GM18870 (cell line): ENCODE measurements around the gene BCL11B.

Experiments
- ATAC-seq: cut with Tn5 transposase; IDR thresholded peaks from one replicate; pipeline ENCODE4 v1.9.1; 2021; ENCODE audit warnings: moderate library complexity; ENCODE audit not compliant: unreplicated experiment

The BCL11B gene

DNA sequence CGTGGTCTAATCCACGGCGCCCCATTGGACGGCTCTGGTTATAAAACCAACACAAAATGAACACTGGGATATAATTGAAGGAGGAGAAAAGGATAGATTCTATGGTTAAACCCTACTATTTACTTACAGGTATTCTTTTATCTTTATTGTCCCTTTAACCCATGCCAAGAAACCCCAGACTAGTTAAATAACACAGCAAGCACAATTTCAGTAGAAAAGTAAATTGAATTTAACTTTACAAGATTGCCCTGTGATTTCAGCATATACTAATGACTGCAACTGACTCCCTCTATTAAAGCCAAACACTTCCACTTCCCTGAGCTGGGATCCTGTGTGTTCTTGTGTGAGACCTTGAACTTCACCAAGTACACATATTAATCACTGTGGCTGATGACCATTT lies 45.3 kb downstream of the BCL11B start:
- ATAC-seq = no peak

DNA sequence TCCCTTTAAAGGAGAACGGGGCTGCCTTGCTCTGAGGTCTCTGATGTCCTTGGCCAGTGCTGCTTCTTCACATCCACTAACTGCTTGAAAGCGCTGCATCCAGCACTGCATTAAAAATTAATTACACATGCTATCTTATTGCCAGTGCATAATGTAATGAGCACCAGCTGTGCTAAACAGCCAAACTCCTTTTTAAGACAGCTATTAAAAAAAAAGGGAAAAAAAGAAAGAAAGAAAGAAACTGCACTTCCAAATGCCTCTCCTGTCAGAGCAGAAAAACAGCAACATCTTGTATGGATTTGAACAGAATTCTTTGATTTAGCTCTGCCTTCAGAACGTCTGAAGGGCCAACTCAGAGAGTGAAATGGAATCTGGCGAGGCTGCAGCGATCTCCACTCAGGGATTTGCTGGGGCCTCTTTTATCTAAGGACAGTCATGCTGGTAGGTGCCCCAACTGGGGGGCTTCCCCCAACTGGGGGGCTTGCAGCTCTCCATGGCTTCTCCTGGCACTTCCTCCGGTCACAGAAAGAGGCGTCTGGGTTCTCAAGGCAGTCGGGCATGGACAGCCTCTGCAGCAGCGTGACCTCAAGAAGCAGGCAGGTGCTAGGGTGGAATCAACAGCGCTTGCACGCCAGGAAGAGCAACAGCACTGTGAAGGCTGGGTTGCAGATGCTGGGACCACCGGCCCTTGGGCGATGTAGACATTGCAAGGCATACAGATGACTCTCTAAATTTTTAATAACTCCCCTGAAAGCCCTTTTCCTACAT lies 46.4 kb downstream of the BCL11B start:
- no peak for ATAC-seq

DNA sequence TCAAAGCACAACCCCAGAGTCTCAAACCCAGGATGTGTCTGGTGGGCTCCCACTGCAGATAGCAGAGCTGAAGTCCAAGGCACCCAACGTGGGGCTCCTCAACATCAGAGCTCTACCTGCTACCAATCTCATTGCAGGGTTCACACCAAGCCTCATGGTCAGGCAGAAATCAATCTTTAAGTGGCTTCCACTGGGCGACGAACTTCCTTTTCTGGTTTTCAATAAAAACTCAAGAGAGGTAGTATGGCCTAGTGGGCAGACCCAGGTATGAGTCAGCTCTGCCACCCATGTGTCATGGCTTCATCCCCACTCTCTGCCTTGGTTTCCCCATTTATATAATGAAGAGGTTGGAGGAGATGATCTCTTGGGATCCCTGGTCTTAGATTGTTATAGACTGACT lies 47.0 kb downstream of the BCL11B start:
- no peak for ATAC-seq

DNA sequence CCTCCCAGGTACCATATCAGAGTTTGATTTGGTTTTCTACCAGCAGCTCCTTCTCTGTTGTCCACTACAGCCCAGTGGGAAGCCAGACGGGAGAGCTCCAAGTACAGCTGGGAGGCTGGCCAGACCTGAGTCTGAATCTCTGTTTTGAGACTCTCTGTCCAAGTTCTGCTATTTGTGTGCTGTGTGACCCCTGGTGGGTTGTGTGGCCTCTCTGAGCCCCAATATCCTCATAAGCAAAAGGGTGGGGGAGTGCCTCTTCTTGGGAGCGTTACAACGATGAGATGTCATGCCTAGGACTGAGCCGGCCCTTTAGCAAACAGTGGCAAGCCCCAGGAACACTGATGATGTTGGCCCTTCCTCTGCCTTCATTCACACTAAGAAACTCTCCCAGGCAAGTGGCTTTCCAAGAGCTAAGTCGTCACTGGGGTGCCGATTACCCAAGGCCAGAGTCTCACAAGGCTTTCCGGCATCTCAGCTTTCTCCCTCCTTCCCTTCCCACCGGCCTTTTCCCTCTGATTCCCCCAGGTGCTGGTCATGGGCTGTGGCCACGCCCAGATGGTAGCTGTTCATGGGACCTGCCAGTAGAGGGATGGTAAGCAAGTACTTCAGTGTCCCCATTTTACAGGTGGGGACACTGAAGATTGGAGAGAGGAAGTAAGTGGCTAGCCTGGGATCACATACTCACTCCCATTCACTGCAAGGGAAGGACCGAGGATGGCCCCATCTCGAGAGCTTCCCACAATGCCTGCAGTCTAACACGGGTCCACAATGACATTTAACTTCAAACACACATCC lies 47.7 kb downstream of the BCL11B start:
- no peak for ATAC-seq

DNA sequence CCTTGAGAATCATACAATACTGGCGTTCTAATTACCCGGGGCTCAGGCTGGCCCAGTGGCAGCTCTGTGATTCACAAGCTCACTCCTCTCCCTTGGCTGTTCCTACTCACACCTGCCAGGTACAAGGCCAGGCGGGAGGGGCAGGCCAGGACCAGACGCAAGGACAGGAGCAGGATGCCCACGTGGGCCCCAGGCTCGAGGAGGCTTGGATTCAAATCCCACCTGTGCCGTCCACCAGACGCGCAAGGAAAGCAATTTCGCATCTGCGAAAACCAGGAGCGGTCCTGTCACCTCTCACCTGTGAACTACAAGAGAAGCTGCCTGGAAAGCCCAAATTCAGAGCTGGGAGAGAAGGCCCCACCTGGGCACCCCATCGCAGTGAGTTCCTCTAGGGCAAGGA lies 50.6 kb downstream of the BCL11B start:
- no peak for ATAC-seq

DNA sequence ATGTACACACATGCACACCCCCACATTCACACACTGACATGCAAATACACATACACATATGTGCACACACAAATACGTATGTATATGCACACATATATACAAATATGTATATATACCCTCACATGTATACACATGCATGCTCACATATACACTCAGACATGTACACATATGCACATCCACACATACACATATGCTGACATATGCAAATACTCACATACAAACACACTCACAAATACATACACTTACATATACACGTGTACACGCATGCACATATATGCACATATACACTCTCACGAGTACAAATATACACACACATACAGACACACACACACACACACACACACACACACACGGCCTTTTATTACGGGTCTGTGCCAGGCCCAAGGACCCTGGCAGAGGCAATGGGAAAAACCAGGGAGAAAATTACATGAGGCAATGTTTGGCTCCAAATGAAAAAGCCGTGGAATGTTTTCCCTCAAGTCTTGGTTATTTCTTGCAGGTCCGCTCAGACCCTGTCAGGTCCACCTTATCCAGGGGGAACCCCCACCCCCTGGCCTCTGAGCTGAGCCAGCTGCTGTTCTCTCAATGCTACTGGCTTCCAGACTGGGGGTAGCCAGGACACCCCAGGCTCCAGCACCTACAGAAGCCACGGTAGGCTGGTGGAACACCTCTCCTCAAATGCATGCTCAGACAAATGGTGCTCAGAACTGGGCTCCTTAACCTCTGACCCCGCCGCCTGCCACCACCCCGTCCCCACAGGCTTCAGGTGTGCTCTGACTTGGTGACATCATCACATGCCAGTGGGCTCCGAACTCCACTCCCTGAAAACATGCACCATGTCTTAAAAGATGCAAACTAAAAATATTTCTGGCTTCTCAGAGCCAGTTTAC lies 54.7 kb downstream of the BCL11B start:
- ATAC-seq = no peak

DNA sequence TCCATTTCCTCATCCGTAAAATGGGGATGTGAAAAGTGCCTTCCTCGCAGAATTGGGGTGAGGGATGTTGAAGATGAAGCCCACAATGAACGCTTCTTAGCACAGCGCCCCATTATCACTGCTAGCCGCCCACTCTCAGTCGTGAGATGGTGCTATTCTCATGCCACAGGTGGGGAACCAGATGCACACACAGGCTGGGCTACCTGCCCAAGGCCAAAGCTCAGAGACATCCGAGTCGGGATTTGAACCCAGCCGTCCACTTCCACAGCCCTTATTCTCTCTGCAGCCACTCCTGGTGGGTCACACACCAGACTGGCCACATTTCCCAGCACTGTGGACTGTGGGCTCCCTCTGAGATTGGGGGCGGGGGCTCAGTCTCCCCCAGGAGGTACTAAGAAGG lies 55.8 kb downstream of the BCL11B start:
- no peak for ATAC-seq

DNA sequence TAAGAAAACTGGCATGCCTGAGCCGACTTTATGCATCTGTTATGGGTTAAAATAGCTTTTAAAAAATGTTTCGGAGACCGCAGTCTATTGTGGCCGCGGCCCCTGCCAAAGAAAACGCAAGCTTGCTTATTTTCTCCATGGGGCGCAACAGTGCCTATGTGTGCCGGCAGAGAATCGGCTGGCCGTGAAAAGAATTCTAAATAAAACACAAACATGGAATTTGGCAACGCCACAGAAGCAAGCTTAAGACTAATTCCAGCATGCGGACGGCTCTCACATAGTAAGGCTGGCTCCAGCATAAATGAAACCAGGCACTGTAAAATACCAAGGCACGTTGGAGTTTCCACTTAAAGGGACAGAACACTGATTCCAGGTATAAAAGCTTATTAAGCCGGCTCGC lies 56.7 kb downstream of the BCL11B start:
- no peak for ATAC-seq

DNA sequence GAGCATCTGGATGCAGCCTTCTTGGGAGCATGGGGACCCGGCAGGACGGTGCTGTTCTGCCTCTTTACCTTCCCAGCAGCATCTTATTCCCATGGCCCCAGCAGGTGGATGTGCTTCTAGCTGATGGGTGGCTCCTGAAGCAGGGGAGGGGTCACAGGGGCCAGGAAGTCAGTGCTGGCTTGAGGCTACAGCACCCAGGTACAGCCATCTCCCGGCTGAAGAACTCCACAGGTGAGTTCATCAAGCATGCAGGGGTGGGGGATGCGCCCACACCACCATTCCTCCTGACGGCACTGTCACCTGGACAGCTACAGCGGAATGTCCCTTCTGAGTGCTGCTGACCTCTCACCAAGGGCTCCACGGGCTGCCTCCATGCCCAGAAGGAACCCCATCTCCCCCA lies 57.3 kb downstream of the BCL11B start:
- ATAC-seq = no peak

DNA sequence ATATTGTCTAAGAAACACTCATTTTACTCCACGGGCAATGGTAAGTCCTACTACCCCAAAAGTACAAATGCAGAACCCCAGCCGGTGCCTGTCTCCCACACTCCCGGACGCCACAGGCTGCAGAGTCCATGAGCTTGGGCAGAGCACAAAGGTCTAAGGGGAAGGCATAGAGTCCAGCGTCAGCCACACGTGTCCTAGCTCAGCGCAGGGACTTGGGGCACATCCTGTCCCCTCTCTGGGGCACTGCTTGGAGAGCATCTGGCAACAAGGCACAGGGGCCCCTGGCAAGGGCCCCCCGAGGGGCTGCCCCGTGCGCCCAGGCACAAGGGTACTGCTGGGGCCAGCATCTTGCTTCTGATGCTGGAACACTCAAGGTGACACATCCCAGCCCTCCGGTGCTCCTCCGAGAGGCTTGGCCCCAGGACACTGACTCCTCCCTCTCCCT lies 58.4 kb downstream of the BCL11B start:
- no peak for ATAC-seq

DNA sequence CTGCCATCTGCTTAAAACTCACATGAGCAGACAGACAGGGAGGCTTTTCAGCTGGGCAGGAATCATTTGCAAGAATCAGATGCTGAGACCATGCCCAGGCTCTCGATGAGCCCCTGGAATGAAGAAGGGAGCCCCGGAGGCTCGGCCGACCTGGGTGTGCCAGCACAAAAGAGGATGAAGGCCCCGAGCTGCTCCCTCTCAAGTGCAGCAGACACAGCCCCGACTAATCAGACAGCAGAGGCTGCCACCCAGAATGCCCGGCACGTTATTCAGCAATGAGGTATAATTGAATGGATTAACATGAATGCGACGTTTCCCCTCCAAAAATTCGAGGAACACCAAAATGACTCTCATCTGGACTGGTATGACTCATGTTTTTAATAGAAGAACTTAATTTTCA lies 58.9 kb downstream of the BCL11B start:
- no peak for ATAC-seq

DNA sequence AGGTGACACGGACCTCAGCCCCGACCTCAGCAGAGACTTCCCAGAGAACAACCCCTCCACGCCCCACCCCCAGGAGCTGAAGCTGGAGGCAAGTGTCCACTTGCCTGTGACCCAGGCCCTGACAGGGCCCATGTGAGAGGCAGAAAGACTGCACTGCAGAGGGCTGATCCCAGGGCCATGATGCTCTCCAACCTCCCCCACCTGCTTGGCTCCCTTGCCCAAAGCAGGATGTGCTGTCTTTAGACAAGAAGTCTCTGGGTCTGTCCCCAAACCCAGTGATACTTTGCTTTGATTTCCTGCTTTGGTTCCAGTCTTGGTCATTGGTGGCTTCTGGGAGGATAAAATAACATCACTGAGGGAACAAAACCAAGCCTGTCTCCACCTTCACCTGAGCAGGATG lies 59.4 kb downstream of the BCL11B start:
- ATAC-seq = no peak

DNA sequence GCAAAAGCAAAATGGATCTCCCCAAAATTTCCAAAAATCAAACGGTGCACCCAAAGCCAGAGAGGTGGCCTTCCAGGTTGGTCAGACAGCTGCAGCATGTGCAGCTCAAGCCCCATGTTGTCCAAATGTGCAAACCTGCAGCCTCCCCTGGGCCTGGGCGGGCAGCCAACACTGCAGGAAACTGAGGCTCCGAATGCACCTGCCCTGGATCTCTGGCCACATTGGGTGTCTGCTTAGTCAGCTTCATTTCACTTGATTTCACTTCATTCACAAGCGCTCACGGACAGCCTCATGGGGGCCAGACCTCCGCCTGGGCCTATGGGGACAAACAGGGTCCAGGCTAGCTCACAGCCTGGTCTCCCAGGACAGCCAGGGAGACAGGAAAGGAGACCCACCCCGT lies 59.8 kb downstream of the BCL11B start:
- no peak for ATAC-seq

DNA sequence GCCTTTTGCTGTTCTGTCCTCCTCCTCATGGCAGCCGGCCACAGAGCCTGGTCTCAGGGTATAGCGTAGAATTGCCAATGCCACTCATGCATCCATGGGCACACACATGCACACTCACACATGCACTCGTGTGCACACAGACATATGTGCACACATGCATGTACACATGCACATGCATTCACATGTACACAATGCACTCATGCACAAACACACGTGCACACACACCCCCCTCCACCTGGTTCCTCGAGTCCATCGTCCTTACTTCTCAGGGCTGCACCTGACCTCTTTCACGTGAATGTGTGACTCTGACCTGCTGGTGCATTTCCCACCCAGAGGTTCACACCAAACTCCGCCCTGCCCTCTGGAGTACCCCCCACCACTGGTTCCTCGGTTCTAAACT lies 60.6 kb downstream of the BCL11B start:
- no peak for ATAC-seq

DNA sequence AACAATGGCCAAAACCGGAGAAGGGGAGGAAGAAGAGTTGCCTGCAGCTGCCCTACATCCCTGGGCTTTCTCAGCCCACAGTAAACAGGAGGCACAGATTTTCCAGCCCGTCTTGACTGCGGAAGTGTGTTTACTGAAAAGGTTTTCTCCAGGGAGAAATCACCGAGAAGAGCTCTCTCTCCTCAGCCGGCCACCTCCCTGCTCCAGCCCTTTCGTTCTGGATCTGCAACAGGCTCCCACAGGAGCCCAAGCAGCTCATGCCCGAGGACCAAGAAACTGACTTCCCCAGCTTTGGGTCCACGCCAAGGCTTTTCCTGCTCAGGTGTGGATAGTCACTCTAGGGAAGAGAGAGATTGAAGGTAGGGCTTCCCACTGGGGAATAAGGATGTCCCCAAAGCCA lies 61.7 kb downstream of the BCL11B start:
- ATAC-seq = no peak

DNA sequence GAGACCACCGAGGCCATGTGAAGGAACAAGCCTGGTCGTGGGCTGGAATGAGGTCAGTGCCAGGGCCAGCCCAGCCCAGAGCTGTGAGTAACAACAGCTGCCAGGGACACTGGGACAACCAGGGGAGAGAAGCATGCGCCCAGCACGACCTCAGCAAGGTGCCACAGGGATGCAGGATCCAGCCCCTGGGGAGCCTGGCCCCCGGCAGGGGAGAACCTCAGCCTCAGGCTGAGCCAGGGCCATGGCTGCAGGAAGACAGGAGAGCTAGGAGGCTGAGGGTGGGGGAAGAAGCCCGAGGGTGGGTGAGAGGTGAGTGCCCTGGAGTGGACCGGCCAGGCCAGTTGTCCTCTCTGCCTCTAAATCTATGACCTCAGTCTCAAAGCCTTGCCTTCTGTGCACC lies 62.6 kb downstream of the BCL11B start:
- ATAC-seq = no peak

DNA sequence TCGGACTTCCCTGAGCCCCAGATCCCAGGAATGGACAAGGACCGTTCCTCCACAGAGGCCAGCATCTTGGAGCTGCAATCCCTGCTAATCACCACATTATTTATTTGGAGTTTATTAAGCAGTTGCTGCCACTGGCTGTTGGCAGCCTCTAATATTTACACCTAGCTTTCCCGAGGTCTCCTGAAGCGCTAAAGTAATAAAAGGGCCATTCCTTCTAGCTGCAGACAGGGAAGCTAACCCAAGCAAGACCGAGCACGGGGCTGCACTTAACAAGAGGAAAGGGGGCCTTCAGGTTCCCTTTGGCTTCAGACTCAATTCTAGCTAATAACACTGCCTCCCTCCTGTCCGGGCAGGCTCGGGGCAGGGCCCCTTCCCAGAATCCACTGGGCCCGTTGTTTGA lies 63.7 kb downstream of the BCL11B start:
- no peak for ATAC-seq

DNA sequence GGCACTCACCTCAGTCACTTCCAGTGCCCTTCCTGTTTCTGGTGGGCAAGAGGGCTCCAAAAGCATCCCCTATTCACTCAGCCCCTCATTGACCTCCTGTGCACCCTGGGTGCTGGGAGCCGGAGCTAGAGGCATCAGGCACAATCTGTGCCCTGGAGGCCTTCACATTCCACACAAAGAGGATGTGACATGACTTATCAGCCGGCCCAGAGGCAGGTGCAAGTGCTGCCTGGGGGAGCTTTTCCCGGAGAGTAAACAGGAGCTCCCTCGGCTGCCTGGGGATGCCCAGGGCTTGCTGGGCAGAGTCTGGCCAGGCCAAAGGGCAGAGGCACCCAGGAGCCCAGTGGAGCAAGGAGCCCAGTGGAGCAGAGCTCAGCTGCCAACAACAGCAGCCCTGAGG lies 64.5 kb downstream of the BCL11B start:
- no peak for ATAC-seq

DNA sequence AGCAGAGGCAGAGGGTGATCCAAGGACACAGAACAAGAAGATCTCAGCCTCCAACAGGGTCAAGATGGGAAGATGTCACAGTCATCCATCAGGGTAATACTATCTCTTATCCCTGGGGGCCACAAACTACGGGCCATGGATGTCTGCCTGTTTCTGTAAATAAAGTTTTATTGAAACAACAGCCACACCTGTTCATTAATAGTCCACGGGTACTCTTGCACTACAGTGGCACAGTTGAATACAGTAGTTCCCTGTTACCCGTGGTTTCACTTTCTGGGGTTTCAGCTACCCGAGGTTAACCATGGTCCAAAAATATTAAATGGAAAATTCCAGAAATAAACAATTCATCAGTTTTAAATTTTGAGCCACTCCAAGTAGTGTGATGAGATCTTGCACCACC lies 65.9 kb downstream of the BCL11B start:
- ATAC-seq = no peak

DNA sequence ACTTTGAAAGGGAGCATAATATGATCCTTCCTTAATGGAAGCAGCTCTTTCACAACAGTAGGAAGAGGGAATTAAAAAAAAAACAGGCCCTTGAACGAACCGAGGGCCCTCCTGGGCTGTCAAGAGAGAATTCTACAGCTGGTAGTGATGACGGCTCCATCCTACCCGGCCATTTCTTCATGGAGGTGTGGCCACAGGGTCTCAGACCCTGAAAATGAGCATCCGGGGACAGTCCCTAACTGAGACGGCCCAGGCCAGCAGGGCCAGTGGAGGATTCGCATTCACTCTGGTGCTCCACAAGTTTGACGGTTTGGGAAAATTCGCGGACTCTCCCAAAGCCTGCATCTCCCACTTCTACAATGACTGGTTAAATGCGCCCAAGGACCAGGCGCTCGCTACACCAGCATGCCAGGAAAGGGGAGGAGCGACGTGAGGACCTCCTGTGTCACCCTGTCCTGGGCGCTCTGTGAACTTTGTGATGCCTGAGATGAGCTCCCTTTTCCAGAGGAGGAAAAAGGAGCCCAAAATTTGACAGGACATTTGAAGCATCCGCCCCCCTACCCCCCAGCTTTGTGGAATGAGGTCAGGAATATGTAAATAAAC lies 66.8 kb downstream of the BCL11B start:
- ATAC-seq = no peak

DNA sequence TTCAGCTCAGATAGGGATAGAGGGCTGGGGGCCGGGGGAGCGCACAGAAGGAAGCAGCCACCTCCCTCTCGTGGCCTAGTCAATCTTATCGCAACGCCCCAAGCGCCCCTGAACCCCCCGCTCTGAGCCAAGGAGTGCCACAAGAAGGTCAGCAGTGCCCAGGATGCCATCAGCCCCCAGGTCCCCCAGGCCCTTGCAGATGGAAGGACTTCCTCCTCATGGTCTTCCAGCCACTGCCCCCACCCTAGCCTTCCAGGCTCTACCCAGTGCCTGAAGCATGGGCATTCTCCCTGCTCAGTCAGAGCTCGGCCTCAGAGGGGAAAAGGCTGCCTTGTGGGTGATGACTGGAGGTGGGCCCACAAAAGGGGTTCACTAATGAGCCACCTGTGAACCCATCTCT lies 68.2 kb downstream of the BCL11B start:
- no peak for ATAC-seq
